ENCODE data around the gene CAMK2D. TPM values are rescaled to one million over a fixed set of nuclear protein-coding genes. Genes with fewer than 3 reads are reported as not detected.

Gene CAMK2D
- total RNA-seq, 1 donor from 2014 or later: 217 TPM

DNA sequence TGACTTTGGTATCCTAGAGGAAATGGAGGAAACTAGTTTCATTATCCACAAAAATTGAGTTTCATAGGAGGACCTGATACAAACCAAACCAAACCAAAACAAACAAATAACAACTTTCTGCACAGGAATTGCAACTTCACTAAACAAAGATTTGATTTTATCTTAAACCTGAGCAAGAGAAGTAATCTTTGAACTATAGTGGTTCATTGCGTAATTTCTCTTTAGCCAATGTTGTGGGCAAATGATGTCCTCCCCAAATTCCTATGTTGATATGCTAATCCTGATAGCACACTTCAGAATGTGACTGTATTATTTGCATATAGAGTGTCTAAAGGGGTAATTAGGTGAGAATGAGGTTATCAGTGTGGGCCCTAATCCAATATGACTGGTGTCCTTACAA, 102.4 kb downstream of the CAMK2D start:
- no peak for DNase-seq (ENCODE audit: low spot score)
- intact Hi-C loops (cut with DNase I): no loop called here

- no peak for DNase-seq (ENCODE audit: low spot score)
- intact Hi-C loops (cut with DNase I): no loop called here
Observed at GRCh38 chr4:113657586-113658233, 103.8 kb downstream of the CAMK2D start.

DNA sequence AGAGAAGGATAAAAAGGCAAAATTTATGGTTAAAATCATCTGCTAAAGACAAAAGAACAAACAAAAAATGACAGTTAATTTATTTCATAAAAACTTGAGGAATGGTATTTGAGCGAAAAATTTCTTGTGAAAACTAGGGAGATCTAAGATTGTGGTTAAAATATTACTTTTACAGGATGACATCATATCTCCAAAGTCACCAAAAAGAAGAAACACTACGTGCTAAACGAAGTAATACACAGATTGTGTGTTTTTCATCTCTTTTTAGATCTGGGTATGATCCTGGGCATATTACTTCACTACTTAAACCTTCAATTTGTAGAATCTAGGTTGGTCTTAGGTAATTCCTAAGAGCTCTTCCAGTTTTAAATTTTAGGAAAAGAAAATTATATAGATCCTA, 107.7 kb downstream of the CAMK2D start:
- DNase-seq (ENCODE audit: low spot score): no peak
- intact Hi-C loops (cut with DNase I): no loop called here

GRCh38 chr4:113646442-113646822, 115.1 kb downstream of the CAMK2D start:
- intact Hi-C loops (cut with DNase I): no loop called here
- DNase-seq (ENCODE audit: low spot score): no peak

DNA sequence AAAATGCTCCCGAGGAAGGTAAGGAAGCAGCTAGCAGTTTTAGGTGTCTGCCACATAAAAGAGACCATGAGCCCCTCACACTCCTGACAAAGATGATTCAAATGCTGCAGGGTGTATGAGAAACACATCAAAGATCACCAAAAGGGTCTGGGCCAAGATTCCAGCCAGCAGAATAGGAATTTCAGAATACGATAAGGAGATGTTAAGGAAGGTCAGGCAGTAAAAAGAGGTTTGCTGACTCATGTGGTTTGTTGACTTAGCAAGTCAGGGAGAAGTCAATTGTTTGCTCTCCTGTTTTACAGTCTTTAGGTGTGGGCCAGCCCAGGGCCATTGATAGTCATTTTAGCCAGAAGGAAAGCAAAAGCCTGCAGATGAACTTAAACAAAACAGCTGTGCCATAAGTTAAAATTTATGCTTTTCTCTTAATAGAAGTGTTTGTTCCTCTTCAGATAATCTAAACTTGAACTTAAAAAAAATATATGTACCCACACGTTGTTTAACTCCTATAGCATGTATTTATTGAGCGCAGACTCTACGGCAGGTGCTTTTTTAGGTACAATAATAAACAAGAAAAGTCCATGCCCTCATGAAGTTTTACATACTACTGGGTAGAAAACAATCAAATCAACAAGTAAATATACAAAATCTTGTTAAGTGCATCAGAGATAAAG, 115.6 kb downstream of the CAMK2D start:
- DNase-seq (ENCODE audit: low spot score): no peak
- intact Hi-C loops (cut with DNase I): no loop called here

- no peak for DNase-seq (ENCODE audit: low spot score)
- intact Hi-C loops (cut with DNase I): no loop called here
Observed at GRCh38 chr4:113645288-113645687, 116.2 kb downstream of the CAMK2D start.

GRCh38 chr4:113644398-113644797, 117.1 kb downstream of the CAMK2D start:
- DNase-seq (ENCODE audit: low spot score): no peak
- intact Hi-C loops (cut with DNase I): no loop called here

DNA sequence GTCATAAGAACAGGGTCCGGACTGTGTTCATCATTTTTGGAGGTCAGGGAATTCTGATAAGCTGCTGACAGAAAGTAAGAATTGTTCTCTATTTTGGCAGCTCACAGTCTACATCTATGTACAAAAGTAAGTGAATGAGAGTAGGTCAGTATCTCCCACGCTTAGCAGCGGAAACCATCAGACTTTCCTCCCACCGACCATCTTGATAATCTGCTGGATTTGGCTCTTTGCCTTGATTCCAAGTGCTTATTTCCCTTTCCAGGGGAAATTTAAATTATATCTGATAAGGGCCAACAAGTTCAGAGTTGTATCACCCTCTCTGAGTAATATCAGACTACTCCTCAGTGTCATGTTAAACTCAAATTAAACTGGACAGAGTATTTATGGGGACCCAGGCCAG, 118.0 kb downstream of the CAMK2D start:
- no peak for DNase-seq (ENCODE audit: low spot score)
- intact Hi-C loops (cut with DNase I): no loop called here

DNA sequence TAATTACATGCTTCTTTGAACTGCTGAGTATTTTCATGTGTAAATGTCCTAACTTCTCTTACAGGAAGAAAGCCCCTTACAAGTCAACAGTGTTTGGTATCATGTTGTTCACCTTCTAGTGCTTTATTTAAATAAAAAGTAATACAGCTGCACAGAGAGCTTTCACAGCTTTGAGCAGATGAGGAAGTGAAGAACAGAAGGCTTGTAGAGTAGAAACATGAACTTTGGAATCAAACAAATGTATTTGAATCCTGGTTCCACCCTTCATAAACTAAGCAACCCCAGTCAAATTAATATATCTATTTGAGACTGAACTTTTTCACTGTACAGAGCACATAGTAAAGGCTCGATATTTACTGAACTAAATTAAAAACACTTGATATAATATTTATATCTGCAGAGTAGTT, 120.5 kb downstream of the CAMK2D start:
- intact Hi-C loops (cut with DNase I): no loop called here
- no peak for DNase-seq (ENCODE audit: low spot score)

DNA sequence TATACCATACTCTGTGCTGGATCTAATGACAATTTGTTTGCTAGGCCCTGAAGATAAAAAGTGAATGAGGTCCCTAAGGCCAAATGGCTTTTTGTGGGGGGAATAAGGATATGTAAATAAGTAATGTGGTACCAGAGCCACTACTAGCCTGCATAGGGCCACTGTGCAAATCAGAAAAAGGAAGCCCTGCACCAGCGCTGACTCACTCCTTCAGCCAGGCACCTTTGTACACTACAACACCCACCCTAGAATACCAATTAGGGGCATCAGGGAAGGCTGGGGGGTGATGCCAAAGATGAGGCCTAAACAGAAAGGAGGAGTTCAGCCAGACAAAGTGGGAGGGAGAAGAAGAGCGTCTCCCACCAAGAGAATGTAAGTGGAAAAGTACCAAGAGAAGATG, 122.2 kb downstream of the CAMK2D start:
- intact Hi-C loops (cut with DNase I): loop anchor here (5.0 kb wide), 1 partner anchor 92 kb away; no protein-coding TSS in a partner anchor
- DNase-seq (ENCODE audit: low spot score): no peak

DNA sequence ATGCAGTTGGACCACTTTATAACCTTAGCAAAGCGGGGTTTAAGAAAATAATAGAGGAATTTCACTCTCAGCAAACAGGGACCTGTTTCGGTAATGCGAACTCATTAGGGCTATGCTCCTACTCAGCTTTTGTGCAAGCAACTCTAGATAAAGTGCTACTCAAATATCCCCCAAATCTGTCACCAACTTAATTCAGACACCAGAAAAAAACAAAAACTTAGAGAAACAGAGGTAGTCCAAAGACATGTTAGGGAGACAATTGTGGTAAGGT, 123.0 kb downstream of the CAMK2D start:
- DNase-seq (ENCODE audit: low spot score): no peak
- intact Hi-C loops (cut with DNase I): loop anchor here (5.0 kb wide), 1 partner anchor 91 kb away; no protein-coding TSS in a partner anchor

- no peak for DNase-seq (ENCODE audit: low spot score)
- intact Hi-C loops (cut with DNase I): loop anchor here (5.0 kb wide), 1 partner anchor 91 kb away; no protein-coding TSS in a partner anchor
Observed at GRCh38 chr4:113637823-113638561, 123.5 kb downstream of the CAMK2D start.

DNA sequence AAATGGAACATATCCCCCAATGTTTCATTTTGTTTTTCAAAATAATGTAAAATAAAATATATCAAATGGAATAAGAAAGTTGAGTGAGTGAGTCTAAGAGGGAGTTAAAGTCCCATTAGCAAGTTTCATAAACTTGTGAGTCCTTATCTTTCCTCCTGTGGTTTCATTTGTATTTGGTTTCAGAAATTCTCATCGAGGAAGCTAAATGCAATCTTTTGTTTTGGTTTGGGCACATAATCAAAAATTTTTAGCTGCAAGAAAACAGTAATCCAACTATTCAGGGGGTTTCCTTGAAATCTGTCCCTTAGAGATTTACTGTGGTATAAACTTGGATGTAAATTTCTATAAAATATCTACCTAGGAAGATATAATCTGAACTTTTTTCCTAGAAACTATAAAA, 124.2 kb downstream of the CAMK2D start:
- DNase-seq (ENCODE audit: low spot score): no peak
- intact Hi-C loops (cut with DNase I): loop anchor here (5.0 kb wide), 1 partner anchor 90 kb away; no protein-coding TSS in a partner anchor

DNA sequence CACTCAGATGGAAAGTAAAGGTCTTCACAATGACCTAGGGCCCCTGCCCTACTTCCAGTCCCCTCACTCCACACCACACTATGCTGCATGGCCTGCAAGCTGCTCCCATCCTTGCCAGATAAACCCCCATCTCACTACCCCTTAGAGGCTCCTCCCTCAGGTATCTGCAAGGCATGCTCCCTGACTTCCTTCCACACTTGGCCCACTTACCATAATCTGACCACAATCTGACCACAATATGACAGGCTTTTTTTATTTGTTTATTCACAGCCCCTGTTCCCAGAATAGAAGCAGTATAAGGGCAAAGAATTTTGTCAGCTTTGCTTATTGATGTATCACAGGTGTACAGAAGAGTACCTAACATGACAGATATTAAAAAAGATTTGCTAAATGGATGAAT, 124.7 kb downstream of the CAMK2D start:
- no peak for DNase-seq (ENCODE audit: low spot score)
- intact Hi-C loops (cut with DNase I): loop anchor here (5.0 kb wide), 1 partner anchor 90 kb away; no protein-coding TSS in a partner anchor

- intact Hi-C loops (cut with DNase I): loop anchor here (5.0 kb wide), 1 partner anchor 89 kb away; no protein-coding TSS in a partner anchor
- no peak for DNase-seq (ENCODE audit: low spot score)
Observed at GRCh38 chr4:113636438-113636818, 125.1 kb downstream of the CAMK2D start.

GRCh38 chr4:113635739-113636437, 125.7 kb downstream of the CAMK2D start:
- DNase-seq (ENCODE audit: low spot score): no peak
- intact Hi-C loops (cut with DNase I): loop anchor here (2.0 to 5.0 kb wide), 3 partner anchors 53 to 125 kb away; partner anchors contain the start of gene CAMK2D

- intact Hi-C loops (cut with DNase I): loop anchor here (2.0 kb wide), 2 partner anchors 52 to 126 kb away; partner anchors contain the start of gene CAMK2D
- no peak for DNase-seq (ENCODE audit: low spot score)
Observed at GRCh38 chr4:113634081-113634969, 127.2 kb downstream of the CAMK2D start.

DNA sequence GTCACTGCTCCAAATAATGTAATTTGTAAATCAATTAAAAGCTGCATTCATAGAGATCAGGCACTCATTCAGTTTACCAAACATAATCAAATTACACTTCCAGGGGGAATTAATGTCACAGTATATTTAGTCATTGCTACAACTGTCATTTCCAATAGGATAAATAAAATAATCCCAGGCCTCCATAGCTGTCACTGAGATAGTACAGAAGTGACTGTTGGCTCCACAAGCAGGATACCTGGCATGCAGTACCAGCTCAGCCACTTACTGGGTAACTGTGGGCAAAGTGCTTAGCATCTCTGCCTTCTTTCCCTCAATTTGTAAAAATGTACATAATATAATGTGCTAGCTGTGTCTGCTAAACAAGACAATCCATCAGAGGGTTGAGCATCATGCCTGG, 128.1 kb downstream of the CAMK2D start:
- intact Hi-C loops (cut with DNase I): no loop called here
- DNase-seq (ENCODE audit: low spot score): no peak

DNA sequence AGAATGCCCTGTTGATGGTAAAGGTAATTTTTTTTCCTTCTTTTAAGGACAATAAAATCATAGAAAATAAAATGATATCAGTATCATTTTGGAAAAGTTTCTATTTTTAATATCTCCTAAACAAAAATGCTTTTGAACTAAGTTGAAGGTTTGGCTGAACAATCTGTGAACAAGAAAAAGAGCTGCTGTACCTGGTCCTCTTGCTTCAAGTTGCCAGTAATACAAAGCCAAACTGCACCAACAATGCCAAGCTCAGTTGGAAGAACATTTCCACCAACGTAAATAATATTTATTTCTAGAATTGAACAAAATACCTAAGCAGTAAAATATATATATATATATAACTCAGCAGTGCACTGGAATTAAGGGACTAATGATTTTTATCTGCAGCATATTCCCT, 132.8 kb downstream of the CAMK2D start:
- intact Hi-C loops (cut with DNase I): no loop called here
- no peak for DNase-seq (ENCODE audit: low spot score)

Measured in cardiac septum (tissue), 1 donor.